Mammary epithelial cell (primary cell): ENCODE results near the gene CPSF4.
A peak's percentile ranks its signal among the peaks of the same experiment; 100 is the strongest.

Experiments
- EZH2 ChIP-seq: IDR thresholded peaks from 2 replicates; pipeline ENCODE4 v1.6.1; 2012; ENCODE audit warnings: low read length, inconsistent platforms, borderline replicate concordance
- TF ChIP-seq, protein P1 (sequence below), 2 donors: IDR thresholded peaks in 1 of 2; conservative IDR thresholded peaks in 1 of 2; 2 replicates each; pipeline ENCODE4 v1.5.1; 2011 to 2012; ENCODE audit warnings: inconsistent platforms in 2 of 2, low read length in 2 of 2, mild to moderate bottlenecking in 2 of 2, control low read depth in 1 of 2, low read depth in 1 of 2; ENCODE audit not compliant: insufficient read depth in 1 of 2; ENCODE audit errors: extremely low read depth in 1 of 2

DNA sequence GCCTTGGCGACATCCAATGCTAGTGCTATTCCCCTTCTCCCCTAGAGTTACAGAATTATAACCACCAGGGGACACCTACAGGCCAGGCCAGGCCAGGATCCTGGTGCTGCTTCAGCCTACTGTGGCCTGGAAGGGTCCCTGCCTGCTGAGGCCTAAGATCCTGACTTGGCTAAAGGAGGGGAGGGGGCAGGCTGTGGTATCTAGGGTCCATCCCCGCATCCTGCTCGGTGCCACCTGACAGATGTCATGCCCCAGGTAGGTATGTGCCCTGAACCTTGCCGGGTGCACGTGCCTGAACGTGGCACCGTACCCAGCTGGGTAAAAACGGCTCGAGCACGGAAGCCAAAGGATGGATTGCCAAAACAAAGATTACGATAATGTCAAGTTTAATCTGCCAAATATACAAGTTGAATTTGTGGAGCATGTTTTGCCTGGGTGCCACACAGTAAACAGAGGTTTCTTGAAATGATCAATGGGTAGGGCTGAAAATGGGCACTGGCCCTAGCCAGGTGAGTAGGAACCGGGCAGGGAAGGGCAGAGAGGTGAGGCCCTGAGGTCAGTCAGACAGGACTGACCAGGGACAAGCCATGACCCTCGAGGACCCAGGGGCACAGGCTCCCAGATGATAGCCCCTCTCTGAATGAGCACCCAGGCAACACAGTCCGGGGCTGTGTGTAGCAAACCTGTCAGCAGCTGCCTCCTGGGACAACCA lies 43.0 kb upstream of the CPSF4 start:
- TF ChIP-seq, protein P1, sequence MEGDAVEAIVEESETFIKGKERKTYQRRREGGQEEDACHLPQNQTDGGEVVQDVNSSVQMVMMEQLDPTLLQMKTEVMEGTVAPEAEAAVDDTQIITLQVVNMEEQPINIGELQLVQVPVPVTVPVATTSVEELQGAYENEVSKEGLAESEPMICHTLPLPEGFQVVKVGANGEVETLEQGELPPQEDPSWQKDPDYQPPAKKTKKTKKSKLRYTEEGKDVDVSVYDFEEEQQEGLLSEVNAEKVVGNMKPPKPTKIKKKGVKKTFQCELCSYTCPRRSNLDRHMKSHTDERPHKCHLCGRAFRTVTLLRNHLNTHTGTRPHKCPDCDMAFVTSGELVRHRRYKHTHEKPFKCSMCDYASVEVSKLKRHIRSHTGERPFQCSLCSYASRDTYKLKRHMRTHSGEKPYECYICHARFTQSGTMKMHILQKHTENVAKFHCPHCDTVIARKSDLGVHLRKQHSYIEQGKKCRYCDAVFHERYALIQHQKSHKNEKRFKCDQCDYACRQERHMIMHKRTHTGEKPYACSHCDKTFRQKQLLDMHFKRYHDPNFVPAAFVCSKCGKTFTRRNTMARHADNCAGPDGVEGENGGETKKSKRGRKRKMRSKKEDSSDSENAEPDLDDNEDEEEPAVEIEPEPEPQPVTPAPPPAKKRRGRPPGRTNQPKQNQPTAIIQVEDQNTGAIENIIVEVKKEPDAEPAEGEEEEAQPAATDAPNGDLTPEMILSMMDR (conservative IDR thresholded peaks at IDR 0.05 in 1 of 2, IDR thresholded peaks at IDR 0.05 in 1 of 2; ENCODE audit: extremely low read depth in 1 of 2, insufficient read depth in 1 of 2, low read depth in 1 of 2, low read length in 2 of 2): peak in 1 of 2 donors; percentile 8
- no peak for TF ChIP-seq EZH2
